HFFc6 (cell line): ENCODE measurements around the gene NUDT16L1. TPM values are rescaled to one million over a fixed set of nuclear protein-coding genes. Genes with fewer than 3 reads are reported as not detected.

Experiments used
- DNase-seq: peaks from one replicate; pipeline ENCODE4 v3.0.0-alpha.2; 2018
- H3K27ac Mint-ChIP-seq: 2 replicates; pipeline ENCODE4 v1.8.0; 2020; ENCODE audit warnings: mild to moderate bottlenecking, mixed read lengths
- H3K27me3 Mint-ChIP-seq: 2 replicates; pipeline ENCODE4 v1.8.0; 2021; ENCODE audit warnings: mild to moderate bottlenecking, moderate library complexity, mixed read lengths; ENCODE audit not compliant: insufficient read depth
- H3K36me3 Mint-ChIP-seq: 2 replicates; pipeline ENCODE4 v1.8.0; 2021; ENCODE audit warnings: low read depth, mixed read lengths
- H3K4me1 Mint-ChIP-seq: 2 replicates; pipeline ENCODE4 v1.8.0; 2020; ENCODE audit warnings: low read depth, mixed read lengths
- H3K4me3 Mint-ChIP-seq: 2 replicates; pipeline ENCODE4 v1.8.0; 2020; ENCODE audit warnings: mild to moderate bottlenecking, moderate library complexity, mixed read lengths
- H3K9me3 Mint-ChIP-seq: 2 replicates; pipeline ENCODE4 v1.8.0; 2020; ENCODE audit warnings: mild to moderate bottlenecking, mixed read lengths
- CTCF ChIP-seq: fragments of 200-600 bp; sonication (generic); IDR thresholded peaks from 2 replicates; pipeline ENCODE4 v1.5.0; 2021; ENCODE audit warnings: antibody characterized with exemption, mild to moderate bottlenecking
- microRNA-seq: library from miRNA; unstranded; fragments of <30 nt; microRNA quantifications from one replicate; pipeline ENCODE4, GENCODE V29; 2019
- total RNA-seq, 6 experiments: library from RNA; stranded (reverse); fragmentation: NEBNext Ultra II Directional; extraction: Animal tissue kit (Norgen Biotek cat#: 25700); gene quantifications; 2 replicates in 1 of 6; 3 replicates in 5 of 6; pipeline ENCODE4 v1.2.3, GENCODE V29; 2021

NUDT16L1 gene
- total RNA-seq, 6 experiments from 2014 or later: 33.2 to 41.8 (median 34.3) TPM

GRCh38 chr16:4744555-4745273 is 51.4 kb downstream of the NUDT16L1 start:
- no peak overlapping the region for H3K4me3 Mint-ChIP-seq
- H3K27ac Mint-ChIP-seq: no peak overlapping the region

GRCh38 chr16:4745274-4745569 is 51.9 kb downstream of the NUDT16L1 start:
- Mint-ChIP-seq H3K36me3 (no peaks in the 10 kb centered on the region), H3K27me3 (no peaks in the 10 kb centered on the region; the same call in 1 of the 2 replicates), H3K4me3 (no peak overlapping the region), H3K4me1 (peaks cover 12% of the 10 kb centered on the region), H3K9me3 (no peaks in the 10 kb centered on the region), H3K27ac (no peak overlapping the region)
- DNase-seq: no peak
- no peak for TF ChIP-seq CTCF

More at GRCh38 chr16:4744555-4745273, 51.4 kb downstream of the NUDT16L1 start:
- peaks cover 12% of the 10 kb centered on the region for H3K4me1 Mint-ChIP-seq
- no peak for TF ChIP-seq CTCF
- no peaks in the 10 kb centered on the region for H3K9me3 Mint-ChIP-seq
- no peaks in the 10 kb centered on the region; the same call in 1 of the 2 replicates for H3K27me3 Mint-ChIP-seq
- no peak for DNase-seq
- no peaks in the 10 kb centered on the region for H3K36me3 Mint-ChIP-seq

Small RNA genes lying within 50 kb of the gene (microRNA-seq; reads per million reads assigned to microRNA genes)
- not detected for gene MIR6769A

Other genes starting within 250 kb of the NUDT16L1 start
- gene NMRAL1, start 218.9 kb upstream of the NUDT16L1 start, total RNA-seq: 10 to 100 TPM; 26.2 to 37.2 (median 33.7) TPM
- 10 to 100 TPM; 45.2 to 60.5 (median 54.9) TPM for gene HMOX2, start 217.2 kb upstream of the NUDT16L1 start, total RNA-seq
- 1 to 10 TPM; 5.0 to 8.3 (median 6.4) TPM for gene CDIP1, start 154.8 kb upstream of the NUDT16L1 start, total RNA-seq
- not detected for gene C16orf96, start 137.2 kb upstream of the NUDT16L1 start, total RNA-seq
- 10 to 100 TPM; 23.5 to 33.2 (median 27.9) TPM for gene UBALD1, start 78.7 kb upstream of the NUDT16L1 start, total RNA-seq
- gene MGRN1, start 68.7 kb upstream of the NUDT16L1 start, total RNA-seq: 10 to 100 TPM; 65.8 to 81.6 (median 69.1) TPM
- 10 to 100 TPM; 16.7 to 23.1 (median 19.7) TPM for gene ANKS3, start 40.7 kb downstream of the NUDT16L1 start, total RNA-seq
- gene DNAAF8, start 41.0 kb downstream of the NUDT16L1 start, total RNA-seq: 1 to 10 TPM; 1.1 to 2.8 (median 1.6) TPM
- gene ZNF500, start 73.6 kb downstream of the NUDT16L1 start, total RNA-seq: 10 to 100 TPM in 4 of 6 experiments, 1 to 10 TPM in 2; 8.9 to 13.4 (median 10.4) TPM
- gene SEPTIN12, start 94.8 kb downstream of the NUDT16L1 start, total RNA-seq: not detected
- gene SMIM22, start 101.8 kb downstream of the NUDT16L1 start, total RNA-seq: not detected
- gene ROGDI, start 109.1 kb downstream of the NUDT16L1 start, total RNA-seq: 10 to 100 TPM; 16.8 to 20.1 (median 18.5) TPM
- 10 to 100 TPM; 77.6 to 89.4 (median 81.8) TPM for gene GLYR1, start 153.7 kb downstream of the NUDT16L1 start, total RNA-seq
- 10 to 100 TPM; 21.3 to 24.8 (median 22.0) TPM for gene UBN1, start 153.9 kb downstream of the NUDT16L1 start, total RNA-seq
- under 1 TPM in 3 of 6 experiments, not detected in 3; 0.02 to 0.06 (median 0.05) TPM for gene PPL, start 243.6 kb downstream of the NUDT16L1 start, total RNA-seq